Stimulated activated CD4-positive, alpha-beta T cell treated with anti-CD3 and anti-CD28 coated beads, Interleukin-1b, Interleukin-23, amount 100 ng/mL, for 24 hours (primary cell): ENCODE data around the gene MOGAT1.
A peak's percentile ranks its signal among the peaks of the same experiment; 100 is the strongest.
"Not testable (repeated sequence)": the region's sequence is repeated elsewhere in the genome, so short reads cannot be mapped to it uniquely, and the experiment has no call there.

Experiments used
- DNase-seq, 4 experiments: peaks; one replicate each; pipeline ENCODE4 v3.0.0-alpha.2; 2020; ENCODE audit warnings: low read depth in 4 of 4, low spot score in 1 of 4

Gene MOGAT1

DNA sequence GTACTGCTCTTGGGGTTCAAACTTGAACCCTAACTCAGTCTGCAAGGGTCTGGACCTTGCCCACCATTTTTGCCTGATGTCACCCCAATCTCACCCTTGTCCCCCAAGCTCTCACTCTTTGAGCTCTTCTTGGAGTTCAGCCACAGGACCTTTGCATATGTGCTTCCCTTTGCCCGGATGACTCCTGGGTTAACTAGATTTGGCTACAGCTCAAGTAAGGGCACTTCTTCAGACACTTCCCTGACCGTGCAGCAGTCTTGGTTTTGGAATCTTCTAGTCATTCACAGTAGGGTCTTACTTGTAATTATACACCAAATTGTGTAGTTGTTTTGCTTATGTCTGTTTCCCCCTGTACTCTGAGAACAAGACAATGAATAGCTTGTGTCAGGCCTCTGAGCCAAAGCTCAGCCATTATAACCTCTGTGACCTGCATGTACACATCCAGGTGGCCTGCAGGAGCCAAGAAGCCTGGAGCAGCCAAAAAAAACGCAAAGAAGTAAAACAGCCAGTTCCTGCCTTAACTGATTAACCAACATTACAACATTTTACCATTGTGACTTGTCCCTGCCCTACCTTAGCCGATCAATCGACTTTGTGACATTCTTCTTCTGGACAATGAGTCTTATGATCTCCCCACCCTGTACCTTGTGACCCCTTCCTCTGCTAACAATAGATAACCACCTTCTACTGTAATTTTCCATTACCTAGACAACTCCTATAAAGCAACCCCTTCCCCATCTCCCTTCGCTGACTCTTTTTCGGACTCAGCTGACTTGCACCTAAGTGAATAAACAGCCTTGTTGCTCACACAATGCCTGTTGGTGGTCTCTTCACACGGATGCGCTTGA lies 1.0 kb upstream of the MOGAT1 start:
- no peak for DNase-seq

GRCh38 chr2:222672068-222672401 lies 577 bp downstream of the MOGAT1 start:
- no peak for DNase-seq

DNA sequence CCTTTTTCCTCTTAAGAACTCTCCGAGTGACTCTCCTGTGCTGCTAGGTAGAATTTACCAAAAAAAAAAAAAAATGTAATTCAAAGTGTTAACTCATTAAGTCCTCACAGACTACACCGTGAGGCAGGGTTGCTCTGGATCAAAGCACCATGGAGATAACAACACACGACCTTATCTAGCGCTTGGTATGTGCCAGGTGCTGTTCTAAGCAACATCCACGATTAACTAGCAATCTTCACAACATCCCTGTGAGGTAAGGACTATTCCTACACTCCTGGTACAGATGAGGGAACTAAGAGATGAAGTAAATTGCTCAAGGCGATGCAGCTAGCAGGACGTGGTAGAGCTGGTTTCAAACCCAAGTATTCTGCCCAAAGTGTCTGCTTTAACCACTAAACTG lies 1.8 kb downstream of the MOGAT1 start:
- no peak for DNase-seq

DNA sequence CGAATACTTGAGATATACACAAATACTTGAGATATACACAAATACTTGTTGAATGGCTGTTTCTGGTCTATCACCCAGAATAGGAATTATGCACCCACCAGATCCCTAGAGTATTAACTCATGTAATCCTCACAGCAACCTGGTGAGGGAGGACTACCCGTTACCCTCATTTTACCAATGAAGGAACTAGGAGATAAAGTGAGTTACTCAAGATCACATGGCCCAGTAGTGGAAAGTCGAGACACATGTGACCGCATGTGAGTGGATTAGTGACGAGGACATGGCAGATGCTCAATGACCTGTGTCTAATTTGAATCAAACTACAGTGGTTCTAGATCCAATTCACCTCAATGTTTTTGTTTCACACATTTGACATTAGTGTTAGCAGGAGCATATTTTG lies 2.4 kb downstream of the MOGAT1 start:
- DNase-seq: no peak

DNA sequence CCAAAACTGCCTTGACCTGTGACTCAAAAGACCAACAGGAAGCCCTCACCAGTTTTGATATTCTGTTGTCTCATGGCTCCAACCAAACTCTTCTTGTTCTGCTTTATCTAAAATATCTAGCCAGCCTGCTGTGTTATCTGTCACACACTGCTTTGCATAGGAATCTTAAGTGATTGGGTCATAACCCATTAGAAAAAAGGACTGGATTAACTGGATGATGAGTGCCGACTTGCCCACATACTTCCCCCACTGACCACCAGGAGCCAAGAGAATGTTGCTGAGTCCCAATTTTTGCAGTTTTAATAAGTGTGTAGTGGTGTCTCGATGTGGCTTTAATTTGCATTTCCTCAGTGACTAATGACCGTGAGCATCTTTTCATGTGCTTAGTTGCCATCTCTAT lies 6.5 kb downstream of the MOGAT1 start:
- DNase-seq: no peak

- DNase-seq: no peak
These were observed 12.3 kb downstream of the MOGAT1 start for GRCh38 chr2:222683805-222684204.

DNA sequence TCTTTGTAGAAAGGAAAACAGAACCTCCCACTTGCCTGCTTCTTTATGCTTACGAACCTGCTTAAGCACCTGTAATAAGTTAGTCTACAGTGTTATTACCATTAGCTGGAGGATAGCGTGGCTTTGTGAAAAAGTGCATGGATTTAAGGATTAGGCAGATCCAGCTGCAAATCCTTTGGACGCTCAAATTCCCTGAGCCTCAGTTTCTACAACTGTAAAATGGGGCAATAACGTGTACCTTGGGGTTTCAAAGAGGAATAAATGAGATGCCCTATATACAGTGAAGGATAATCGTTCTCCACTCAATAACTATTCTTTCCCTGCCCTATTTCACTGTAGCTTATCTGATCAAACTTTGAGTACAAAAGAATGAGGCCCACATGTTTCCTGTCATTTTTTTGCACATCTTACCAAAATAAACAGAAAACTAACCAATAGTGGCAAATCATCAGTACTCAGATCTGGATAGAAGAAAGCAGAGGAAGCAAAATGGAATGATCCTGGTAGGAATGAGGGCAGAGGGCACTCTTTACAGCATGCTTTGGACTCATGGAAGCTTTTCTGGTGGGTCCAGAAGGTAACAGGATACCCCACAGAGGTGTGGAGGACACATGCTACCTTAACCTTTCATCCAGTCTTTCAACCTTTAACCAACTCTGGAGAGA lies 14.8 kb downstream of the MOGAT1 start:
- no peak for DNase-seq

DNA sequence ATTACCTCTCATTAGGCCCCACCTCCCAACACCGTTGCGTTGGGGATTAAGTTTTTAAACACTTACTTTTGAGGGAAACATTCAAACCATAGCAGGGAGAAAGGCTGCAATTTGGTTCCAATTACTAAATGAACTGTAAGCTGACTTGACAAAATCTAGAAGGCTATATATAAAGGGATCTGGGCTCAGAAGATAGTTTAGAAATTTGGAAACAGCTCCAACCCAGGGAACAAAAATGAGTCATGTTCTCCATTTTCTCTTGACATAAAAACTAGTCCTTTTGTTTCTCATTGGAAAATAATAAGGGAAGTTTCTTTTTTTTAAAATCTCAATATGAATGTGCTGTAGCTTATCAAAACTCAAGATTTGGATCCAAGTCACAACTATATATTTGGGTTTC lies 17.5 kb downstream of the MOGAT1 start:
- DNase-seq: no peak

DNA sequence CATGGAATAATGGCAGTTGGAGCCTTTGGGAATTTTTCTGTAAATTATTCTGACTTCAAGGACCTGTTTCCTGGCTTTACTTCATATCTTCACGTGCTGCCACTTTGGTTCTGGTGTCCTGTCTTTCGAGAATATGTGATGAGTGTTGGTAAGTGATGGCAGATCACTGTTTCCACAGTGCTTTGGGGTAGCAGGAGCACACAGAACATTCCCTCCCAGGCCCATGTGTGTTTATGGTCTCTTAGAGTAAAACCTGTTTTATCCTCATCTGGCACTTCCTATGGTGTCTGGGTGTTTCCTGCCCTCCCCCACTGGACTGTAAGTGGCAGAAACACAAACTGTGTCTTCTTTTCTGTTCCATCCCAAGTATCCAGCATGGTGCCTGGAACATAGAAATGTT lies 17.9 kb downstream of the MOGAT1 start:
- no peak for DNase-seq

DNA sequence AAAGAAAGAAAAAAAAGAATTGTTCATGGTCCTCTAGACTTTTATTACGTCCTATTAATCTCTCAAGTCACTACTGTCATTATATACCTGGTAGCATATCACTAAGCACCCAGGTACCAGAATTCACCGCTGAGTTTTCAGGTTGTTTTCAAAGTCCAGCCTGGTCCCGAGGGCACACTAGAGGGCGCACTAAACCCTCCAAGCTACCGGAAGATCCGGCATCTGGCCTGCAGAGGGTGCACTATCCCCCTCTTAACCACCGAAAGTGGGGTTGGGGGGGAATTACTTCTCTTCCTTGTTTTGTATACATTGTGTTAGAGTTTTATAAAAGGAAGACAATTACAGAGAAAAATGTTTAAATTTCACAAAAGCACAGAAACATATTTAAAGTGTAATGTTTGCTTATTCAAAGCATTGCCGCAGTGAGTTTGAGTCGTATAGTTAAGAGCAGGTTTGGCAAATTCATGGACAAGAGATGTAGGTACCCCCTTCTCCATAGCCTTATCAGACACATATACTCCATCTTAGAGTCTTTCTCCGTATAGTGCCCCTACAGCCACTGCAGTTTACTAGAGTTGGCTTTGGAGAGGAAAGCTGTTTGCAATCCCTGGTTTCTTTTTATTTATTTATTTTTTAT lies 19.2 kb downstream of the MOGAT1 start:
- peak; percentile 39 to 52 (median 46) for DNase-seq

DNA sequence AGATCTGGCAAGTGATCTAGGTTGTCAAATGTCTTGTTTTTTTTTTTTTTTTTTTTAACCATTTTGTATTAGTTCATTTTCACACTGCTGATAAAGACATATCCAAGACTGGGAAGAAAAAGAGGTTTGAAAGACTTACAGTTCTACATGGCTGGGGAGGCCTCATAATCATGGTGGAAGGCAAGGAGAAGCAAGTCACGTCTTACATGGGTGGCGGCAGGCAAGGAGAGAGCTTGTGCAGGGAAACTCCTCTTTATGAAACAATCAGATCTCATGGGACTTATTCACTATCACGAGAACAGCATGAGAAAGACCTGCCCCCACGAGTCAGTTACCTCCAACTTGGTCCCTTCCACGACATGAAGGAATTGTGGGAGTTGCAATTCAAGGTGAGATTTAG lies 22.0 kb downstream of the MOGAT1 start:
- DNase-seq: not testable (repeated sequence)

GRCh38 chr2:222693837-222694236 lies 22.4 kb downstream of the MOGAT1 start:
- no peak for DNase-seq

- DNase-seq: no peak
These were observed 26.8 kb downstream of the MOGAT1 start for GRCh38 chr2:222698276-222698675.

- DNase-seq: no peak
These were observed 29.8 kb downstream of the MOGAT1 start for GRCh38 chr2:222701233-222701632.

- DNase-seq: no peak
These were observed 30.3 kb downstream of the MOGAT1 start for GRCh38 chr2:222701721-222702131.

GRCh38 chr2:222703091-222703490 lies 31.6 kb downstream of the MOGAT1 start:
- no peak for DNase-seq

DNA sequence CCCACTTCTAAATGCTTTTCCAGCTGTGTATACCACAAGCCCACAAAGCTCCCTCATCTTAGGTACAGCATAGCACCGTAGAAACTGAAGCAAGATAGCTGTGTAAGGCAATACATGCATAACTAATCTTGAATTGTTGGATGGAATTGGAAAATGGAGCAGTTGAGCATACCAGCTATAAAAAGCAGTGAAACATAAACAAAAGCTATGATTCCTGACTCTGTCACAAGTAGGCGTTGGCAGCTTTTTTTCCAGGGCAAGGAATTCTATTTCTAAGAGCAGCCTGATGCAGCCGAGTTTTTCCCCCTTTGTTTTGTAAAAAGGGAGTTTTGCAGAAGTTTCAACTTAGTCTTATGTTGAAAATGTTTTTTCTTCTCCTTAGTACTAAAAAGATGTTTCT lies 32.4 kb downstream of the MOGAT1 start:
- DNase-seq: no peak

- DNase-seq: no peak
These were observed 35.2 kb downstream of the MOGAT1 start for GRCh38 chr2:222706616-222707015.

DNA sequence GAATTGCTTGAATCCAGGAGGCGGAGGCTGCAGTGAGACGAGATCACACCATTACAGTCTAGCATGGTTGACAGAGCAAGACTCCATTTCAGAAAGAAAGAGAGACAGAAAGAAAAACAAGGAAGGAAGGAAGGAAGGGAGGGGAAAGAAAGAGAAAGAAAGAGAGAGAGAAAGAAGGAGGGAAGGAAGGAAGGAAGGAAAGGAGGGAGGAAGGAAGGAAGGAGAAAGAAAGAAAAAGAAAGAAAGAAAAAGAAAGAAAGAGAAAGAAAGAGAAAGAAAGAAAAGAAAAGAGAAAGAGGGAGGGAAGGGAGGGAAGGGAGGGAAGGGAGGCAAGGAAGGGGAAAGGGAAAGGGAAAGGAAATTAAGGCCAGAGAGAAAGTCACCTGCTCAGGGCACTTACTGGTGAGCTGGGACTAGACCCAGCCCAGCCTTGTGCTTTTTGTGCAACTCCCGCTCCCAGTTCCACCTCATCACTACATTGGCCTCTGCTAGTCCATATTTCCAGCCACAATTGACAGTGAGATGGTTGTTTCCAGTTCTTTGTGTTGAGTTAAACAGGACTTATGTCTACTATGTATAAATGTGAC lies 35.7 kb downstream of the MOGAT1 start:
- DNase-seq: no peak

DNA sequence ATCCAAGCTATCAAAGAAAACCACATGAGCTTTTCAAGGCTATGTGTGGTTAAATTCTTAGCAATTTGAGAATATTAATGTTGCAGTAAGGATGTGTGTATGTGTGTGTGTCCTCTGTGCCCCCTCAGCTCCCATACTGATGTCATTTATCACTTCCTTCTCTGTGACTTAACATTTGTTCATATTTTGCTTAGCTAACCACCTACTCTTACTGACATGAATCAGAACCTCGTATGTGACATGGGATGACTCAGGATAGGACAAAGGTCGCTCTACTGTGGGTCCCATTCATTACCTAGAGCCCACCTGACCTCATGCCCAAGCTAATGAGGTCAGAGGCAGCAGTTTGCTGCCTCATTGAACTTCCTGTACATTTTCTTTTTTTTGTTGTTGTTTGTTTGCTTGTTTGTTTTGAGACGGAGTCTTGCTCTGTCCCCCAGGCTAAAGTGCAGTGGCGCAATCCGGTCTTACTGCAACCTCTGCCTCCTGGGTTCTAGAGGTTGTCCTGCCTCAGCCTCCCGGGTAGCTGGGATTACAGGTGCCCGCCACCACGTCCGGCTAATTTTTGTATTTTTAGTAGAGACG lies 36.3 kb downstream of the MOGAT1 start:
- DNase-seq: no peak

- peak; percentile 57 to 76 (median 68) for DNase-seq
These were observed 36.8 kb downstream of the MOGAT1 start for GRCh38 chr2:222708274-222708710.
